ENCODE measurements around the gene PBX1. TPM values are rescaled to one million over a fixed set of nuclear protein-coding genes. Genes with fewer than 3 reads are reported as not detected.

Gene PBX1
- total RNA-seq, 4 donors from 2014 or later: 33.3 to 61.8 (median 56.2) TPM

DNA sequence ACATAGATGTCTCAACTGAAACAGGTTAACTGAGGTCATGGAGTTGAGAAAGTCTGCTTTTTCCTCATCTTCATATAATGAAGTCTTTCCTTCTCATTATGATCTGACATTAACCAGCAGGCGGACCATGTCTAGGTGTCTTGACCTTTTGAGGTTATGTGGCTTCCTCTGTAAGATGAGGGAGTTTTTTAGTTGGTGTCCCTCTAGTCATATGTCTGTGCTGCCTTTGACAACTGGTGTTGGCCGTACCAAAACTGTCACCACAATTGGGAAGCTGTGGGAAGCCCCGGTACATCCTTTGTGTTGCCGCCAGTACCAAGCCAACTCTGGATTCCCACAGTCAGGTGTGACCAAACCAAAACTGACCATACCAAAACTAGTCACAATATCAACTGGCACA is 105.1 kb downstream of the PBX1 start:
- DNase-seq (ENCODE audit: low spot score) (no peak), ATAC-seq (ENCODE audit: low FRiP score) (no peak)
- TF ChIP-seq, protein P1, sequence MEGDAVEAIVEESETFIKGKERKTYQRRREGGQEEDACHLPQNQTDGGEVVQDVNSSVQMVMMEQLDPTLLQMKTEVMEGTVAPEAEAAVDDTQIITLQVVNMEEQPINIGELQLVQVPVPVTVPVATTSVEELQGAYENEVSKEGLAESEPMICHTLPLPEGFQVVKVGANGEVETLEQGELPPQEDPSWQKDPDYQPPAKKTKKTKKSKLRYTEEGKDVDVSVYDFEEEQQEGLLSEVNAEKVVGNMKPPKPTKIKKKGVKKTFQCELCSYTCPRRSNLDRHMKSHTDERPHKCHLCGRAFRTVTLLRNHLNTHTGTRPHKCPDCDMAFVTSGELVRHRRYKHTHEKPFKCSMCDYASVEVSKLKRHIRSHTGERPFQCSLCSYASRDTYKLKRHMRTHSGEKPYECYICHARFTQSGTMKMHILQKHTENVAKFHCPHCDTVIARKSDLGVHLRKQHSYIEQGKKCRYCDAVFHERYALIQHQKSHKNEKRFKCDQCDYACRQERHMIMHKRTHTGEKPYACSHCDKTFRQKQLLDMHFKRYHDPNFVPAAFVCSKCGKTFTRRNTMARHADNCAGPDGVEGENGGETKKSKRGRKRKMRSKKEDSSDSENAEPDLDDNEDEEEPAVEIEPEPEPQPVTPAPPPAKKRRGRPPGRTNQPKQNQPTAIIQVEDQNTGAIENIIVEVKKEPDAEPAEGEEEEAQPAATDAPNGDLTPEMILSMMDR (IDR thresholded peaks at IDR 0.05): no peak

DNA sequence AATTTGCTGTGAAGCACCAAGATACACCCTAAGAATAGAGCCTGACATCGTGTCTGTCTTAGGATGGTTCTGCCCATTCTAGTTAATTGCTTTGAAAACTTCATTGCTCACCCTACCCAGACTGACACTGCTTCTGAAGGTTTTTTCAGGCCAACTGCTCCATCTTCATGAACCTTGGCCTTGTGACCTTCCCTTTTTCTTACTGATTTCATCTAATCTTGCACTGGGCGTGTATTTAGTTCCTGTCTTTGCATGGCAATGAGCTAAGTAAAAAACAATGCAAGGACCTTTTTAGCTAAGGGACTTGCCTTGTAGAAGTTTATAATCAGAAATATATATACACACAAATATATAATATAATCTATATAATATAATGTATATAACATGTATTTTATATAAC is 108.0 kb downstream of the PBX1 start:
- TF ChIP-seq, protein P1 (IDR thresholded peaks at IDR 0.05): no peak
- ATAC-seq (ENCODE audit: low FRiP score): no peak
- no peak for DNase-seq (ENCODE audit: low spot score)

DNA sequence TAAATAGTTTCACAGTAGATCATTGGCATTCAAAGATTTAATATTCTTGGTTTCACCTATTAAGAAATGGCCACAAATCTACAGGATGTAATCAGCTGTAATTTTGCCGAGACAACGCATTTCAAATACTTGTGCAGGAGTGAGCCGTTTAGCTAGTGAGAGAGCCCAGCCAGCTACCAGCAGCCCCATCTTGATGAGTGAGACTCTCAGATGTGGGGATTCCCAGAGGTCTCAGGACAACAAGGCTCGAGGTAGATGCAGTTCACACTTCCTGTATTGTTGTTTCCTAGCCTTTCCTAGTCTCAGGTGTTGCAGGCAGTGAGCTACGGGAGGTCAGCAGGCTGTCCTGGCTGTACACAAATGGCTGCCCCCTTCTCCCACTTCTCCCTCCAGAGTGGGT is 108.6 kb downstream of the PBX1 start:
- ATAC-seq (ENCODE audit: low FRiP score) (no peak), DNase-seq (ENCODE audit: low spot score) (no peak)
- TF ChIP-seq, protein P1 (IDR thresholded peaks at IDR 0.05): no peak

DNA sequence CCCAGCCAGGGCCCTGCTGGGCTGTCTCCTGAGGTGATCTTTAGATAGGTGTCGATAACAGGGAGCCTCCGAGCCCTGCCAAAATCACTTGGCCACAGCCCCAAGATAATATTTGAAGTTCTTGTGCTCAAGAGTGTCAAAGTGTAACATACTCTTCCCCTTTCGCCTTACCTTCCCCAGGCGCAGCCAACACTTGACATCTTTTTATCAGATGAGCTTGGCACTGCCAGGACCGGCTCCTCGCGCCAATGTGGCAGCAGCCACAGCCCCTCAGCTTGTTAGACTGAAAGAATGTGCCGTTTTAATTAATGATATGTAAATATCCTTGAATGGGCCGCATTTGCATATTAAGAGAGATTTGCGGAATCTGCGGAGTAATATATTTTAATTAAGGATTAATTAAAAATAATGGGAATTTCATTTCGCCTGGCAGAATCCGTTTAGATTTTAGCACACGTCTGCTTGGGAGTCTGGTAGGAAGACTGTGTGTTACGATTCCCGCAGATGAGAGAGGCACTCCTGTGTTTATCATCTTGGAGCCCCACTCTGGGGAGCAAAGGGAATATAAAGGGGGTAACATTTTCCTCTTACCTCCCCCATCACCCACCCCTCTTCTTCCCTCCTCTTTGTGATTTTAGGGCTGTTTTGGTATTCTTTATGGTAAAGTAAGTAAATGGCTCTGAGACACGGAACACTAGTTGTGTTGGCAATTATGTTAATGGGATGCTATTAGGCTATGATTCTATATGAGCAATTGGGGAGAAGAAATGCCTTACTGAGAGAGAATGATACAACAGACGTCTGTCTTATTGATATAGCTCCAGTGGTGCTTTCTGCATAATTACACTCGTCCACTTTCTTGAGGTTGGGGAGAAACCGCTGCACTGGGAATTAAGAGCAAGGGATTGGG is 109.8 kb downstream of the PBX1 start:
- ATAC-seq (ENCODE audit: low FRiP score) (no peak), DNase-seq (ENCODE audit: low spot score) (no peak)
- TF ChIP-seq, protein P1 (IDR thresholded peaks at IDR 0.05): no peak

DNA sequence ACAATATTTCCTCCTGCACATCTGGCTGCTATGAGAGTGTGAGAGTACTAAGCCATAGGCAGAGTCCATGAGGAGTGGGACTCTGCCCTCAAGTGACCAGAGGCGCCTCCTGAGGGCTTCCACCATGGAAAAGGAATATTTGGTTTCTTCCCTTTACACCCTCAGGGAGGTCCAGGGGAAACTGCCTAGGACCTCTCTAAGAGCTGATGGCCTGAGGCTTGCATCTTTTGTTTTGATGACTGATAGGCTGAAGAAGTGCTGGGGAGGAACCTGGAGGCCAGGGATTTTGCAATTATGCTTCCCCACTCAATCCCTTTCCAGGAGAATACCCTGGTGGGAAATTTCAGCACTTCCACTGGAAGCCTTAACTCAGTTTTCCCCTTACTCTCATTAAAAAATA is 111.0 kb downstream of the PBX1 start:
- TF ChIP-seq, protein P1 (IDR thresholded peaks at IDR 0.05): no peak
- DNase-seq (ENCODE audit: low spot score): no peak
- ATAC-seq (ENCODE audit: low FRiP score): no peak

DNA sequence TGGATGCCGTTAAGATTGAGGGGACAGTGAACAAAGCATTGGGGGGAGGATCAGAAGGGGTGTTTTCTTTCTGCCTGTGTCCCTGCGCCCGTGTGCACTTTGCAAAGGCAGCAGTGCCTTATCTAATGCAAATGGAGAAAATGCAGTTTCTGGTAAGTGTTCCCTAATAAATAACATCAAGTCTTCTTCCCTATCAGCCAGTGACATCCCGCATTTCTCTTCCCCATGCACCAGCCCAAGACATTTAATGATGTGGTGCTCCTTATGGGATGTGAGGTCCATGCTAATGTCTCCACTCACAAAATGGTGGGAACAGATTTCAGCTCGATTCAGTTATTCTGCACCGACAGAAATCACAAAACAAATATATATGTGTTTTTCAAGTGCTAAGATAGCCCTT is 111.8 kb downstream of the PBX1 start:
- TF ChIP-seq, protein P1 (IDR thresholded peaks at IDR 0.05): no peak
- DNase-seq (ENCODE audit: low spot score) (no peak), ATAC-seq (ENCODE audit: low FRiP score) (no peak)

Measured in omental fat pad (tissue), 4 donors.